Prostate gland (tissue), 2 donors: ENCODE measurements around the gene CCDC177.

Experiments
- CTCF ChIP-seq, 4 experiments: fragments of 200-600 bp in 2 of 4; fragments of 450-650 bp in 2 of 4; sonication (generic) in 2 of 4; IDR thresholded peaks; 1 replicate in 3 of 4; 2 replicates in 1 of 4; pipeline ENCODE4 v1.5.1; 2016 to 2019; ENCODE audit warnings: antibody characterized with exemption in 4 of 4, mild to moderate bottlenecking in 2 of 4, moderate library complexity in 2 of 4
- POLR2A ChIP-seq: fragments of 450-650 bp; IDR thresholded peaks from one replicate; pipeline ENCODE4 v1.6.1; 2016; ENCODE audit warnings: antibody characterized with exemption, mild to moderate bottlenecking

GRCh38 chr14:69567563-69567962 is 7.1 kb downstream of the CCDC177 start:
- TF ChIP-seq POLR2A (no peak), CTCF (IDR thresholded peaks at IDR 0.05) (no peak)
